Right lobe of liver (tissue), 4 donors: ENCODE results near the gene SYCP2.

Source experiments
- POLR2A ChIP-seq: fragments of 450-650 bp; IDR thresholded peaks from one replicate; pipeline ENCODE4 v1.6.1; 2017; ENCODE audit warnings: antibody characterized with exemption, mild to moderate bottlenecking
- TF ChIP-seq, protein P1 (sequence below), 4 donors: fragments of 200-600 bp in 3 of 4; fragments of 450-650 bp in 1 of 4; IDR thresholded peaks; one replicate each; pipeline versions ENCODE4 v1.5.1 to v1.8.0; 2016 to 2022; ENCODE audit warnings: antibody characterized with exemption in 4 of 4, mild to moderate bottlenecking in 2 of 4
- donor health status: DM: no; HTN: no; CAD: no.
- donor health status: DM: no; HTN: no; CAD: no.
- donor health status: DM: no; HTN: yes; CAD: no.

DNA sequence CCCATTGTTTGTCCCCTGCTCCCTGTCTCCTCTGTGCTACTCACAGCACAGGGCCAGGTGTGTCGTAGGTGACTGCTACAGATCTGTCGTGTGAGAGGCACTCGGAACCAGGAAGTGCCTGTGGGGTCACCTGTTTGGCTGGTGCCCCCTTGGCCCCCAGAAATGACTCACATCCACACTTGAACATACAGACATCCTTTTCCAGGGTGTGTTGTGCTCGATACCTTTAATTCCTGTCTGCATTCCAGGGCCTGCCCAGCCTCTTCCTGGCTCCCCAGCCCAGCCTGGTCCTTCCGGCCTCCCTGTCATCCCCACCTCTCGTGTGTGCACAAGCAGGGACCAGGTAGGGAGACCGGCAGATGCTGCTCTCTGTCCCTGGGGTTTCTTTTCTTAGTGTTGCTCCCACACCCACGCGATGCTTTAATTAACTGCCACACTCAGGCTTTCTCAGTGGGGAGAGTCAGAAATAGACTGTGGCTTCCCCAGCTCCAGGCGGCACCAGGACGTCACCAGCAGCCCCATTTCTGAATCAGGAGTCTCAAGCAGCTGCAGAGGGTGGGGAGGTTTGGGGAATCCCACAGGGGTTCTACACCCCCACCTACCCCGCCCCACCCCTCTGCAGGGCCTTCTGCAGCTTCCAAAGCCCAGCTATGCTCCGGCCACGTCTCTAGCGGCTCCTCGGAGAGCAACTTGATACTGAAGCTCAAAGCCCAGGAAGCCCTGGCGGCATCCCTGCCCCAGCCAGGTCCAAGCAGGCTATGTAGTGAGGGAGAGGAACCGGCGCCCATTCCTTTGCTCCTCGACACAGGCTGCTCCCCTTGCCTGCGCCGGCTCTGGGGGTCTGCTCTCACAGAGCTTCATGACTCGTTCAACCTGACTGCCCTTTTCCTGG, 102.2 kb downstream of the SYCP2 start:
- no peak for TF ChIP-seq POLR2A
- TF ChIP-seq, protein P1, sequence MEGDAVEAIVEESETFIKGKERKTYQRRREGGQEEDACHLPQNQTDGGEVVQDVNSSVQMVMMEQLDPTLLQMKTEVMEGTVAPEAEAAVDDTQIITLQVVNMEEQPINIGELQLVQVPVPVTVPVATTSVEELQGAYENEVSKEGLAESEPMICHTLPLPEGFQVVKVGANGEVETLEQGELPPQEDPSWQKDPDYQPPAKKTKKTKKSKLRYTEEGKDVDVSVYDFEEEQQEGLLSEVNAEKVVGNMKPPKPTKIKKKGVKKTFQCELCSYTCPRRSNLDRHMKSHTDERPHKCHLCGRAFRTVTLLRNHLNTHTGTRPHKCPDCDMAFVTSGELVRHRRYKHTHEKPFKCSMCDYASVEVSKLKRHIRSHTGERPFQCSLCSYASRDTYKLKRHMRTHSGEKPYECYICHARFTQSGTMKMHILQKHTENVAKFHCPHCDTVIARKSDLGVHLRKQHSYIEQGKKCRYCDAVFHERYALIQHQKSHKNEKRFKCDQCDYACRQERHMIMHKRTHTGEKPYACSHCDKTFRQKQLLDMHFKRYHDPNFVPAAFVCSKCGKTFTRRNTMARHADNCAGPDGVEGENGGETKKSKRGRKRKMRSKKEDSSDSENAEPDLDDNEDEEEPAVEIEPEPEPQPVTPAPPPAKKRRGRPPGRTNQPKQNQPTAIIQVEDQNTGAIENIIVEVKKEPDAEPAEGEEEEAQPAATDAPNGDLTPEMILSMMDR (IDR thresholded peaks at IDR 0.05) = no peak
